Osteoblast (primary cell): ENCODE results near the gene DENND1A. TPM values are rescaled to one million over a fixed set of nuclear protein-coding genes. Genes with fewer than 3 reads are reported as not detected.

Experiments used
- DNase-seq: peaks from one replicate; pipeline ENCODE4 v3.0.0; 2011; ENCODE audit warnings: low spot score, mixed read lengths; ENCODE audit not compliant: insufficient read length; ENCODE audit errors: missing footprints
- H2AFZ ChIP-seq: 2 replicates; pipeline ENCODE4 v1.6.0; 2011; ENCODE audit warnings: mild to moderate bottlenecking, low read length
- H3K27ac ChIP-seq: 2 replicates; pipeline ENCODE4 v1.5.1; 2011; ENCODE audit warnings: mild to moderate bottlenecking, low read depth, low read length, moderate library complexity
- H3K27me3 ChIP-seq: 2 replicates; pipeline ENCODE4 v1.6.0; 2012; ENCODE audit warnings: mild to moderate bottlenecking, control low read depth, inconsistent platforms, low read length, moderate library complexity; ENCODE audit not compliant: insufficient read depth
- H3K36me3 ChIP-seq: 2 replicates; pipeline ENCODE4 v1.5.1; 2011; ENCODE audit warnings: mild to moderate bottlenecking, low read length, control low read depth, moderate library complexity; ENCODE audit not compliant: insufficient read depth
- H3K4me1 ChIP-seq: 2 replicates; pipeline ENCODE4 v1.5.1; 2011; ENCODE audit warnings: mild to moderate bottlenecking, low read length, control low read depth, moderate library complexity; ENCODE audit not compliant: insufficient read depth
- H3K4me2 ChIP-seq: 2 replicates; pipeline ENCODE4 v1.6.0; 2011; ENCODE audit warnings: mild to moderate bottlenecking, low read length; ENCODE audit not compliant: insufficient read depth
- H3K4me3 ChIP-seq: fragments of 200-600 bp; sonication (generic); 3 replicates; pipeline ENCODE4 v1.5.1; 2012; ENCODE audit warnings: mild to moderate bottlenecking, low read length, inconsistent platforms; ENCODE audit not compliant: insufficient read depth
- H3K79me2 ChIP-seq: 2 replicates; pipeline ENCODE4 v1.6.0; 2012; ENCODE audit warnings: mild to moderate bottlenecking, low read length, control low read depth, inconsistent platforms; ENCODE audit not compliant: insufficient read depth
- H3K9me3 ChIP-seq: 2 replicates; pipeline ENCODE4 v1.5.1; 2011; ENCODE audit warnings: low read depth, low read length, control low read depth
- H4K20me1 ChIP-seq: 2 replicates; pipeline ENCODE4 v1.6.0; 2012; ENCODE audit warnings: mild to moderate bottlenecking, low read length, control low read depth; ENCODE audit not compliant: insufficient read depth
- CTCF ChIP-seq: IDR thresholded peaks from 2 replicates; pipeline ENCODE4 v1.5.1; 2011; ENCODE audit warnings: mild to moderate bottlenecking, low read depth, low read length, moderate library complexity; ENCODE audit errors: extremely low read depth
- total RNA-seq: library from RNA; depleted of rRNA; stranded (reverse); fragments of >200 nt; gene quantifications from 2 replicates; pipeline ENCODE4 v1.2.3, GENCODE V29; 2012

Gene DENND1A
- total RNA-seq, 1 donor, result 14.1 TPM

DNA sequence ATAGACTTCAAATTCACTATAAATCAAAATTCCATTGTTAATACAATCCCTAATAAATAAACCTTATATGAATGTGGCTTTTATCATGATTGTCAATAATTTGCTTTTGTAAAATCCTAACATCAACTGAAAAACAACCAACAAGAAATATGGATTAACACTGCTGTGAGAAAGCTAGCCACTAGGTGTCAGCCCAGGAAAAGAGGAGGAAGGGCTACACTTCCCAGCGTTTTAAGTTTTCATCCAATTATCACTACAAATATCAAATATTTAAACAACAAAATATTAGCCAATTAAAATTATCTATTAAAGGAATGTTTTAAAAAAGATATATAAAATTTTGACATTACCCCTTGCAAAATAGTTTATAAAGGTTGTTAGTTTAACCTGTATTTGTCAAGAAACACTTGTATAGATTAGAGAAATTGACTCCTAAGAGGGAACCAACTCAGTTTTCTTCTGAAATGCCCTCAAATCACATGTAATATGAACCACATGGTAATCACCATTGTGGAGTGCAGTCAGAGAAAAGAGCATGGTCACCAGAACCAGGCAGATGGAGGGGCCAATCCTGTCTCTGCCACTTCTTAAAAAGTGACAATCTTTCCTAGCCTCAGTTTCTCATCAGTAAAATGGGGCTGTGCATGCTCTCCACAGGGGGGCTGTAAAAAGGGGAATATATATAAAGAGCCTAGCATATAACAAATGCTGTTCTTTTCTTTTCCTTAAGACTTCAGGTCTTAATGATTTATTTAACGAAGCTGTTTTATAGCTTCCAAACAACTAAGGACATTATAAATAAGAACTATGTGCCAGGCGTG lies 385.7 kb downstream of the DENND1A start:
- peaks cover 8% of the 10 kb centered on the region for H4K20me1 ChIP-seq
- no peak overlapping the region for H2AFZ ChIP-seq
- no peaks in the 10 kb centered on the region for H3K4me1 ChIP-seq
- DNase-seq, result peak; percentile 71
- no peaks in the 10 kb centered on the region for H3K27me3 ChIP-seq
- no peaks in the 10 kb centered on the region for H3K36me3 ChIP-seq
- peak; percentile 94 for TF ChIP-seq CTCF
- no peaks in the 10 kb centered on the region for H3K9me3 ChIP-seq
- H3K79me2 ChIP-seq, result no peaks in the 10 kb centered on the region
- H3K4me3 ChIP-seq, result no peak overlapping the region
- H3K27ac ChIP-seq, result no peak overlapping the region
- H3K4me2 ChIP-seq, result no peak overlapping the region

- H4K20me1 ChIP-seq, result peaks cover 8% of the 10 kb centered on the region
- H3K27me3 ChIP-seq, result no peaks in the 10 kb centered on the region
- H3K27ac ChIP-seq, result no peak overlapping the region
- DNase-seq, result no peak
- H3K4me2 ChIP-seq, result no peak overlapping the region
- TF ChIP-seq CTCF, result no peak
- no peak overlapping the region for H2AFZ ChIP-seq
- no peaks in the 10 kb centered on the region for H3K4me1 ChIP-seq
- no peaks in the 10 kb centered on the region for H3K36me3 ChIP-seq
- no peak overlapping the region for H3K4me3 ChIP-seq
- no peaks in the 10 kb centered on the region for H3K79me2 ChIP-seq
- no peaks in the 10 kb centered on the region for H3K9me3 ChIP-seq
These were observed 386.4 kb downstream of the DENND1A start for GRCh38 chr9:123543492-123543891.

DNA sequence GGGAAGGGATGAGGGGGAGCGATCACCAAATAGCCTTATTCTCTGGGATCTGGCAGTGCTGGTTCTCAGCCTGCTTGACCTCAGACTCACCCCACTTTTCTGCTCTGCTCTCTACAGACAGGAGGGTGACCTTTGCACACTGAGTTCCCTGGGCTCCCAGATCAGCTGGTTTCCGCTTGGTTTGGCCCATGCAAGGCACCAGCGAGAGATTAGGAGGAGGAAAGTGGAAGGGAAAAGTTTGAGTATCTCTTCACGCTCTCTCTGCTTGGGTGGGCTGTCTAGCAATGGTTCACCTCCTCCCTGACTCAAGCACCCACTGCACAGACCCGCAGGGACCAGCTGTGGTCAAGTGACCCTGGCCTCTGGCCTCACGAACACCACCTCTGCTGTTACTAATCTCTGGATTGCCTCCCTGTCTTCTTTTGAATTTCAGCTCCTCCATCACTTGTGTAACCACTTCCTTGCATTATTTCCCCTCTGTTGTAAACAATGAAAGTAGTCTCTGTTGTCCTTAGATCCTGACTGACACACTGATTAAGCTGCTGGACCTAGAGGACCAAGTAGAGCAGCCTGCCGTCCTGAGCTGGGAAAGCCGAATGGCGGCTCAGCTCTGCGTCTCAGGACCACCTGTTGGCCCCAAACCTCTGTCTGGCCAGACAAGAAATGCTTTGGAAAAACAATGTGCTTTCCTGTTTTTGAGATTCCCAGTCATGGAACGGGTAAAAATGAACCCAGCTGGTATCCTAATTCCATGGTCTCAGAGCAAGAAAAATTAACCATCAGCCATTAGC lies 387.3 kb downstream of the DENND1A start:
- no peaks in the 10 kb centered on the region for H3K9me3 ChIP-seq
- H3K36me3 ChIP-seq, result no peaks in the 10 kb centered on the region
- H3K27me3 ChIP-seq, result no peaks in the 10 kb centered on the region
- no peak for DNase-seq
- no peak overlapping the region for H3K27ac ChIP-seq
- no peak overlapping the region for H3K4me3 ChIP-seq
- H3K4me1 ChIP-seq, result no peaks in the 10 kb centered on the region
- H3K4me2 ChIP-seq, result no peak overlapping the region
- H4K20me1 ChIP-seq, result peaks cover 8% of the 10 kb centered on the region
- no peak for TF ChIP-seq CTCF
- no peaks in the 10 kb centered on the region for H3K79me2 ChIP-seq
- H2AFZ ChIP-seq, result no peak overlapping the region

- H3K4me1 ChIP-seq, result no peaks in the 10 kb centered on the region
- H3K36me3 ChIP-seq, result no peaks in the 10 kb centered on the region
- no peaks in the 10 kb centered on the region for H3K79me2 ChIP-seq
- no peak for TF ChIP-seq CTCF
- peaks cover 8% of the 10 kb centered on the region for H4K20me1 ChIP-seq
- no peak for DNase-seq
- H3K27me3 ChIP-seq, result no peaks in the 10 kb centered on the region
- no peak overlapping the region for H3K4me3 ChIP-seq
- no peak overlapping the region for H3K4me2 ChIP-seq
- no peaks in the 10 kb centered on the region for H3K9me3 ChIP-seq
- H2AFZ ChIP-seq, result no peak overlapping the region
- H3K27ac ChIP-seq, result no peak overlapping the region
These were observed 388.5 kb downstream of the DENND1A start for GRCh38 chr9:123541411-123541810.
